SK-N-MC (cell line): ENCODE measurements around the gene ARHGEF6.
"Not testable (repeated sequence)": the region's sequence is repeated elsewhere in the genome, so short reads cannot be mapped to it uniquely, and the experiment has no call there.

ENCODE experiments used
- DNase-seq: peaks from one replicate; pipeline ENCODE4 v3.0.0-alpha.2; 2011; ENCODE audit warnings: low read depth, low spot score
- H3K27ac ChIP-seq: fragments of 200-600 bp; sonication (generic); 2 replicates; pipeline ENCODE4 v1.5.1; 2016; ENCODE audit warnings: mixed run types
- H3K36me3 ChIP-seq: fragments of 200-600 bp; sonication (generic); 2 replicates; pipeline ENCODE4 v1.6.1; 2017; ENCODE audit warnings: antibody characterized with exemption, low read length, mixed read lengths; ENCODE audit not compliant: insufficient read depth
- H3K4me3 ChIP-seq: fragments of 200-600 bp; sonication (generic); 2 replicates; pipeline ENCODE4 v1.5.1; 2016
- H3K9ac ChIP-seq: fragments of 200-600 bp; sonication (generic); 2 replicates; pipeline ENCODE4 v1.8.0; 2017; ENCODE audit warnings: mixed run types, mixed read lengths; ENCODE audit not compliant: insufficient read length
- H3K9me3 ChIP-seq: fragments of 200-600 bp; sonication (generic); 2 replicates; pipeline ENCODE4 v1.6.1; 2017; ENCODE audit warnings: low read depth, mild to moderate bottlenecking, antibody characterized with exemption, low read length, moderate library complexity, mixed read lengths
- EZH2 ChIP-seq: fragments of 200-600 bp; sonication (generic); IDR thresholded peaks from one replicate; pipeline ENCODE4 v1.6.1; 2017; ENCODE audit warnings: antibody characterized with exemption
- FOXP2 ChIP-seq: optimal IDR thresholded peaks from 2 replicates; pipeline ENCODE3; 2011; ENCODE audit warnings: mild to moderate bottlenecking, moderate library complexity; ENCODE audit not compliant: insufficient read depth; ENCODE audit errors: extremely low read length, control extremely low read depth
- POLR2AphosphoS5 ChIP-seq: IDR thresholded peaks from 2 replicates; pipeline ENCODE4 v1.6.1; 2012; ENCODE audit warnings: mild to moderate bottlenecking, low read depth, low read length, borderline replicate concordance

ARHGEF6 gene

DNA sequence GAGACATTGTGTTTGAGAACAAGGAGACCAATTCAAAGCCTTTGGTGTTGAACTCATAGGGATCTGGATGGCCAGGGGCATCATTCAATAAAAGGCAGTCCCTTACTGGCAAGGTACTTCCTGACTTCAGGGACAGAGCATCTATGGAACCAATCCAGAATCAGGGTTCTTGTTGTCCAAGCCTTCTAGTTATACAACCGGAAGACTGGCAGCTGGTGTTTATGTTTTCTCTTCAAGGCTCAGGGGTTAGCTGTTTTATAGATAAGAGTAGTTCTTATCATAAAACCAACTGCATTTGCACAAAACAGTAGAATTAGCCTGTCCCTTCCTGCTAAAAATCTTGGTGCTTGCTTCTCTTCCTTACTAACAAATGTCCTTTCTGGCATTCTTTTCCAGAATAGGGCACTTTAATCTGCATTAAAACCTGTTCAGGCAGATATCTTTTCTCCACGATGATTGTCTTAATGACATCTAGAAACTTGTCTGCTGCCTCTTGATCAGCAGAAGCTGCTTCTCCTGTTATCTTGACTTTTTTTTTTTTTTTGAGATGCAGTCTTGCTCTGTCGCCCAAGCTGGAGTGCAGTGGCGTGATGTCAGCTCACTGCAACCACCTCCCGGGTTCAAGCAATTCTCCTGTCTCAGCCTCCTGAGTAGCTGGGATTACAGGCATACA lies 38.4 kb upstream of the ARHGEF6 start:
- no peak for DNase-seq
- H3K4me3 ChIP-seq = no peak overlapping the region
- no peak overlapping the region for H3K9ac ChIP-seq
- no peak overlapping the region for H3K27ac ChIP-seq
- TF ChIP-seq POLR2AphosphoS5 (no peak), EZH2 (no peak), FOXP2 (no peak)
- no peaks in the 10 kb centered on the region for H3K9me3 ChIP-seq
- H3K36me3 ChIP-seq = no peaks in the 10 kb centered on the region

DNA sequence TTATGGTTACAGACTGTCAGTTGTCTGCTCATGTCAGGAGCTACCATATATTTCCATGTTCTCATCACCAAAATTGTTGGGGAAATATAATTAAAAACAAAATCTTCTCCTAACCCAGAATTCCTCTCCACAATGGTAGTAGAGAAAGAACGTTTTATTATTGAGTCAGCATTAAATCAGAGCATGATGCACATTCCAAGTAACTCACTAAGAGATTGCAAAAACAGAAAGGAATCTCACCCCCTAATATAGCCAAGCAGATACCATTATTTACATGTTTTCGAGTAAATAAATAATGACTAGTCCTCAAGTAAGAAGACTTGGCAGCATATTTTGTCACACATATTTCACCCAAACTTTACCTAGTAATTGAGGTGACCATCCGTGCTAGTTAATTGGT lies 36.2 kb upstream of the ARHGEF6 start:
- H3K27ac ChIP-seq = no peak overlapping the region
- TF ChIP-seq EZH2 (no peak), POLR2AphosphoS5 (no peak), FOXP2 (no peak)
- no peak for DNase-seq

DNA sequence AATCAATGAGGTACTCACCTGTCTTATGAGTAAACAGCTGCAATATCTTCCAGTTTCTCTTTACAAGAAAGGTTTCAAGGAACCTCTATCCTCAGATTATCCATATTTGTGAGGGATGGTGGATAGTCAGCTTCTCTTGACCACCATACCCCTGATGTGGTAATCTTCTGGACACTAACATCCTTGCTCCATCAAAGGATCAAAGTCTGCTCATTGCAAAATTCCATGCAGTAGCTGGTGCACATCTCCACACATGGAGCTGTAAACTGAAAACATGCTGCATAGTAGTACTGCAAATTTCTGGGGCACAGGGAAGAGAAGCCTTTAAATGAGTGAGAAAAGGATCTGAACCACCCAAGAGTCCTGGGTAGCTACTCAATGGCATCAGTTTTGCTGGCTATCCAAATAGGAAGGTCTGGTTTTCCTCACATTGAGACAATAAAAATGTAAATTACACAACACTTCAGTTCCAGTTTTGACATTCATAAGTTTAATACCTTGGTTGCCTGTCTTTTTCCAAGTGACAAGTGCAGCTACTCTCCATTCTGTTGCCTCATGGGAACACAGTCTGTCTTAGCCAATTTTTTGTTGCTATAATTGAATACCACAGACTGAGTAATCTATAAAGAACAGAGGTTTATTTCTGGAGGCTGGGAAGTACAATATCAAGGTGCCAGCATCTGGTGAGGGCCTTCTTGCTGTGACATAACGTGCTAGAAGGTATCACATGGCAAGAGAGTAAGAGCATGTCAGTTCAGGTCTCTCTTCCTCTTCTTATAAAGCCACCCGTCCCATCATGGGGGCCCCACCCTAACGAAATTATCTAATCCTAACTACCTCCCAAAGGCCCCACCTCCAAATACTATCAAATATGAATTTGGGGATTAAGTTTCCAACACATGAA lies 34.4 kb upstream of the ARHGEF6 start:
- H3K27ac ChIP-seq = 0 out of 2 replicates have a peak overlapping the region, but pooled peaks have one; percentile 9
- DNase-seq = no peak
- H3K9ac ChIP-seq = no peak overlapping the region
- no peaks in the 10 kb centered on the region for H3K36me3 ChIP-seq
- H3K4me3 ChIP-seq = no peak overlapping the region
- TF ChIP-seq POLR2AphosphoS5 (no peak), EZH2 (no peak), FOXP2 (no peak)
- H3K9me3 ChIP-seq = no peaks in the 10 kb centered on the region

More for the DNA sequence above, 36.2 kb upstream of the ARHGEF6 start:
- H3K36me3 ChIP-seq = no peaks in the 10 kb centered on the region
- H3K4me3 ChIP-seq = no peak overlapping the region
- H3K9me3 ChIP-seq = no peaks in the 10 kb centered on the region
- no peak overlapping the region for H3K9ac ChIP-seq

DNA sequence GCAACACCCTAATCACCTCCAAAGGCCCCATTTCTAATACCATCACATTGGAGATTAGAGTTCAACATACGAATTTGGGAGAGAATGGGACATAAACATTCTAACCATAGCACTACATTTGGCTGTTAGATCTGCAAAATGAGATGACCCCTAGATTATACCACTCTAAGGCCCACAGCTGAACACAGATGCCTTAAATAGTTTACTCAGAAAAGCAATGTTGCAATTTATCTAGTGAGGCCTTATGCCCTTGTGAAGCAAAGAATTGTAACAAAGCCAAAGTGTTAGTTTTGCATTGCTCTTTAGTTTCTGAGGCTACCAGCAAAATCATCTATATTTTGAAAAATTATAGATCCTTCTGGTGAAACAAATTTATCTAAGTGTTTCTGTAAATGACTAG lies 31.6 kb upstream of the ARHGEF6 start:
- no peak overlapping the region for H3K4me3 ChIP-seq
- no peak overlapping the region for H3K27ac ChIP-seq
- no peak for TF ChIP-seq POLR2AphosphoS5
- no peak for TF ChIP-seq FOXP2
- TF ChIP-seq EZH2 = no peak
- no peaks in the 10 kb centered on the region for H3K36me3 ChIP-seq
- H3K9me3 ChIP-seq = no peaks in the 10 kb centered on the region
- no peak for DNase-seq
- no peak overlapping the region for H3K9ac ChIP-seq

DNA sequence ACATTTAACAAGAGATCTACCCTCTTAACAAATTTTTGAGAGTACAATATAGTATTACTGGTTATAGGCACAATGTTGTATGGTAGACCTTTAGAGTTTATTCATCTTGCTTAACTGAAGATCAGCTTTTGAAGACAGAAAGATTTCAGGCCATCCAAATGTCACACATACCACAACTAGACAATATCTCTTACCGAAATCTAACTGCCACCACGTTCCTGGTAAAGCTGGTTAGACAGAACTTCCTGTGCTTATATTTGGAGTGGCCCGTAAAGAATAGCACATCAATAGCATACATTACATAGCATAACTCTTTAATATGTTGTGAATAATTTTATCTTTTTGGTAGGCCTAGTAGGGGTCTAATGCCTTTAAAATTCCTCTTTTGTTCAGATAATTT lies 29.8 kb upstream of the ARHGEF6 start:
- H3K27ac ChIP-seq = no peak overlapping the region; the same call in 1 of the 2 replicates
- no peak overlapping the region for H3K4me3 ChIP-seq
- H3K36me3 ChIP-seq = no peaks in the 10 kb centered on the region
- H3K9me3 ChIP-seq = no peaks in the 10 kb centered on the region
- DNase-seq = no peak
- H3K9ac ChIP-seq = no peak overlapping the region
- TF ChIP-seq POLR2AphosphoS5 (no peak), FOXP2 (no peak), EZH2 (no peak)

DNA sequence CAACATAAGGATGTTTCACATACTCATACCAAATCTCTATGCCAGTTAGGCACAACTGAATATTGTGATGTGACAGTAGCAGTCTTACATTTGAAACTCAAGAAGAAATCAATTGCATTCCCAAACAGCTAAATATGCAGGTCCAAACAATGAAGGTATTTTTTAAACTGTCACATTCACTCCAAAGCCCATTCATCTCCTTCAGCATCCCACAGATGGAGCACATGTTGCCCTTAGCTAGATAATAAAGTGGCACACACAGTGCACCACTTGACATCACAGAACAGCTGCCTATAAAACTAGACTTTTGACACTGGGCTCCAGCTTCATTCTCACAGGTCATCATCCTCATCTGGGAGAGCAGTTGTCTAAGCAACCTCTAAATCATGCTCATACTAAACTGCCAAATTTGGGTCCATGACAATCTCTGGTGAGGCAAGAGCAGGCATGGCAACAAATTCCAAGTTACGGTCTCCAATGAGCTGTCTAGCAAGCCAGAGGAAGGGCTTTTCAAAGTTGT lies 26.2 kb upstream of the ARHGEF6 start:
- no peak for TF ChIP-seq FOXP2
- no peak for TF ChIP-seq POLR2AphosphoS5
- no peak for TF ChIP-seq EZH2
- no peaks in the 10 kb centered on the region for H3K9me3 ChIP-seq
- H3K27ac ChIP-seq = no peak overlapping the region
- H3K4me3 ChIP-seq = no peak overlapping the region
- no peak for DNase-seq
- no peak overlapping the region for H3K9ac ChIP-seq
- H3K36me3 ChIP-seq = no peaks in the 10 kb centered on the region

DNA sequence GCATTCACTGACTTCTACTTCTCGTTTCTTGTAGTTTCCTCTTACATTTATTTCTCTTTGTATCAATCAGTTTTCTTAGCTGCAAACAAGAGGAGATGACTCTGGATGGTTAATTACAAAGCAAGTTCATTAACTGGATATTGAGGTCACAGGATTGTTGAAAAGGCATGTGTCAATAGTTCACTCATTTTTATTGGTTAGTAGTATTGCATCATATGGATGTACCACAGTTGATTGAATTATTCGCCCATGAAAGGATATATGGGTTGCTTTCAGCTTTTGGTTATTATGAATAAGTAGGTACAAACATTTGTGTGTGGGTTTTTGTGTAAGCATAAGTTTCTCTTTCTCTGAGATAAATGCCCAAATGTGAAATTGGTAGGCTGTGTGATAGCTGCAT lies 21.8 kb upstream of the ARHGEF6 start:
- no peak overlapping the region for H3K27ac ChIP-seq
- H3K4me3 ChIP-seq = no peak overlapping the region
- no peak overlapping the region for H3K9ac ChIP-seq
- TF ChIP-seq EZH2 (no peak), POLR2AphosphoS5 (no peak), FOXP2 (no peak)
- H3K9me3 ChIP-seq = no peaks in the 10 kb centered on the region
- H3K36me3 ChIP-seq = no peaks in the 10 kb centered on the region
- no peak for DNase-seq

DNA sequence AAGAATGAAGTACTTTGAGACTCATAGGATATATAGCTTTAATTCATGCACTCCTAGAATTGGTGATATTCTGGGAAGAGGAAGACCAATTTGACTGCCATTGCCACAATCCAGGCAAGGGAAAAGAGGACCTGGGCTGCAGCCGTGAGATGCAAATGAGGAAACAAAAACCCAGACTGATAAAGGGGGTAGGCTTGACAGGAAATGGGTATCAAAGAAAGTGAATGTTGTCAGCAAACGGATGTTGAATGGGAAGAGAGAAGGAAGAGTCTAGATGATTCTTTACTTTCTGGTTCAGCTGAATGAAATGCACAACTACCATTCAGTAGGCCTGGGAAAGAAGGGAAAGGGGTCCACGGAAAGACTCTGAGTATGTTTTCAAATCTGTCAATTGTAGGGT lies 17.1 kb upstream of the ARHGEF6 start:
- H3K9ac ChIP-seq = no peak overlapping the region
- TF ChIP-seq POLR2AphosphoS5 = no peak
- H3K4me3 ChIP-seq = no peak overlapping the region
- H3K36me3 ChIP-seq = no peaks in the 10 kb centered on the region
- H3K9me3 ChIP-seq = no peaks in the 10 kb centered on the region
- no peak overlapping the region for H3K27ac ChIP-seq
- DNase-seq = no peak

DNA sequence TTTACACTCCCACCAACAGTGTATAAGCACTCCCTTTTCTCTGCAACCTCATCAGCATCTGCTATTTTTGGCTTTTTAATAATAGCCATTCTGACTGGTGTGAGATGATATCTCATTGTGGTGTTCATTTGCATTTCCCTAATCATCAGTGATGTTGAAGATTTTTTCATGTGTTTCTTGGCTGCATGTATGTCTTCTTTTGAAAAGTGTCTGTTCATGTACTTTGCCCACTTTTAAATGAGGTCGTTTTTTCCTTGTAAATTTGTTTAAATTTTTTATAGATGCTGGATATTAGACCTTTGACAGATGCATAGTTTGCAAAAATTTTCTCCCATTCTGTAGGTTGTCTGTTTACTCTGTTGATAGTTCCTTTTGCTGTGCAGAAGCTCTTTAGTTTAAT lies 14.4 kb upstream of the ARHGEF6 start:
- H3K36me3 ChIP-seq, H3K9me3 ChIP-seq, H3K9ac ChIP-seq: not testable (repeated sequence)

DNA sequence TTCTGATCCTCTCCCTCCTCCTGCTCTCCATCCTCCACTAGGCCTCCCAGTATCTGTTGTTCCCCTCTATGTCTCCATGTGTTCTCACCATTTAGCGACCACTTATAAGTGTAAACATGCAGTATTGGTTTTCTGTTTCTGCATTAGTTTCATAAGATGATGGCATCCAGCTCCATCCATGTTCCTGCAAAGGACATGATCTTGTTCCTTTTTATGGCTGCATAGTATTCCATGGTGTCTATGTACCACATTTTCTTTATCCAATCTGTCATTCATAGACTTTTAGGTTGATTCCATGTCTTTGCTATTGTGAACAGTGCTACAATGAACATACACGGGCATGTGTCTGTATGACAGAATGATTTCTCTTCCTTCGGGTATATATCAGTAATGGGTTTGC lies 13.9 kb upstream of the ARHGEF6 start:
- not testable (repeated sequence) for H3K9me3 ChIP-seq, H3K4me3 ChIP-seq, H3K27ac ChIP-seq, DNase-seq, H3K36me3 ChIP-seq, H3K9ac ChIP-seq

More for the DNA sequence above, 14.4 kb upstream of the ARHGEF6 start:
- not testable (repeated sequence) for H3K27ac ChIP-seq, DNase-seq, H3K4me3 ChIP-seq
